ENCODE data around the gene HOXD10.

DNA sequence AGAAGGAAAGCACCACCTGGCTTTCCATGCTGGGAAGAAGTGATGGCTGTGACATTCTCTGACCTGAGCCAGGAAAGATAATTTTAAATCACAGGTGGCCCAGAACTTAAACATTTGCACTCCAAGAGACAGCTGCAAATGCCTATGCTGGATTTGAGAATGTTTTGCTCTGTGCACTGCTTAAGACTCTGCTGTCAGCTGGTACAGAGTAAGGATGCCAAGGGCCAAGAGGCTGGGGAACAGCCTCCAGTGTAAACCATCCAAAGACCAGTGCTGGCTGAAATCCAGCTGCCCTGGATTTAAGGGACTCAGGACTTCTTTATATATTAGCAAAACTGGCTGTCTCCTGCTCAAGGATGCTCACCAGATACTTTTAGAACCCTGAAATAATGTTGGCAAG lies 16.8 kb downstream of the HOXD10 start:
- no peak for TF ChIP-seq CTCF (IDR thresholded peaks at IDR 0.05; ENCODE audit: low read depth, low read length)
- no peak for TF ChIP-seq MYC (IDR thresholded peaks at IDR 0.05; ENCODE audit: low read depth, low read length)

Data from NB4 (cell line).